Mesenchymal stem cell (in vitro differentiated cells and primary cell): ENCODE measurements around the gene PEF1.

Source experiments
- DNase-seq: peaks from one replicate; pipeline ENCODE4 v3.0.0-alpha.2; 2013
- H2AFZ ChIP-seq: one replicate; pipeline ENCODE4 v1.6.1; 2013; ENCODE audit warnings: low read depth, mild to moderate bottlenecking, control low read depth, inconsistent platforms, low read length, moderate library complexity
- H2AK5ac ChIP-seq: 2 replicates; pipeline ENCODE4 v1.6.1; 2013; ENCODE audit warnings: low read length, moderate library complexity, mild to moderate bottlenecking, inconsistent platforms; ENCODE audit not compliant: severe bottlenecking
- H2BK120ac ChIP-seq: one replicate; pipeline ENCODE4 v1.6.1; 2013; ENCODE audit warnings: low read depth, mild to moderate bottlenecking, inconsistent platforms, low read length, moderate library complexity
- H2BK12ac ChIP-seq, 2 experiments: one replicate each; pipeline ENCODE4 v1.6.1; 2013; ENCODE audit warnings: inconsistent platforms in 2 of 2, low read length in 2 of 2, mild to moderate bottlenecking in 2 of 2, moderate library complexity in 2 of 2, control low read depth in 1 of 2
- H2BK15ac ChIP-seq: one replicate; pipeline ENCODE4 v1.6.1; 2013; ENCODE audit warnings: mild to moderate bottlenecking, low read depth, inconsistent platforms; ENCODE audit not compliant: poor library complexity, severe bottlenecking
- H2BK5ac ChIP-seq: 2 replicates; pipeline ENCODE4 v1.6.1; 2013; ENCODE audit warnings: low read depth, mild to moderate bottlenecking, low read length, control low read depth, inconsistent platforms; ENCODE audit not compliant: poor library complexity, severe bottlenecking
- H3K14ac ChIP-seq, 2 experiments: one replicate each; pipeline ENCODE4 v1.6.1; 2013; ENCODE audit warnings: inconsistent platforms in 2 of 2, low read length in 2 of 2, control low read depth in 1 of 2, mild to moderate bottlenecking in 1 of 2, moderate library complexity in 1 of 2
- H3K18ac ChIP-seq, 2 experiments: one replicate each; pipeline ENCODE4 v1.6.1; 2013; ENCODE audit warnings: inconsistent platforms in 2 of 2, low read length in 2 of 2, control low read depth in 1 of 2, low read depth in 1 of 2, mild to moderate bottlenecking in 1 of 2
- H3K23ac ChIP-seq, 2 experiments: one replicate each; pipeline ENCODE4 v1.6.1; 2013; ENCODE audit warnings: inconsistent platforms in 2 of 2, low read length in 2 of 2, mild to moderate bottlenecking in 2 of 2, moderate library complexity in 2 of 2, control low read depth in 1 of 2
- H3K27ac ChIP-seq: 2 replicates; pipeline ENCODE4 v1.5.1; 2013; ENCODE audit warnings: mild to moderate bottlenecking, moderate library complexity, low read length, control low read depth, inconsistent platforms; ENCODE audit not compliant: poor library complexity, severe bottlenecking
- H3K27me3 ChIP-seq, 2 experiments: 2 replicates each; pipeline versions ENCODE4 v1.6.1 to v1.7.0; 2013; ENCODE audit warnings: low read length in 2 of 2, mild to moderate bottlenecking in 2 of 2, moderate library complexity in 2 of 2, control low read depth in 1 of 2, inconsistent platforms in 1 of 2; ENCODE audit not compliant: control insufficient read depth in 1 of 2, insufficient read depth in 1 of 2
- H3K36me3 ChIP-seq, 2 experiments: 2 replicates each; pipeline versions ENCODE4 v1.6.1 to v1.7.0; 2013; ENCODE audit warnings: low read length in 2 of 2, control low read depth in 1 of 2, inconsistent platforms in 1 of 2, low read depth in 1 of 2, mild to moderate bottlenecking in 1 of 2; ENCODE audit not compliant: insufficient read depth in 2 of 2, control insufficient read depth in 1 of 2
- H3K4ac ChIP-seq, 2 experiments: one replicate each; pipeline ENCODE4 v1.6.1; 2013; ENCODE audit warnings: inconsistent platforms in 2 of 2, low read length in 2 of 2, mild to moderate bottlenecking in 2 of 2, moderate library complexity in 2 of 2, control low read depth in 1 of 2, low read depth in 1 of 2
- H3K4me1 ChIP-seq: 2 replicates; pipeline ENCODE4 v1.6.1; 2013; ENCODE audit warnings: low read depth, low read length, control low read depth; ENCODE audit not compliant: control insufficient read depth, insufficient read depth
- H3K4me2 ChIP-seq: 2 replicates; pipeline ENCODE4 v1.6.1; 2013; ENCODE audit warnings: low read length, mild to moderate bottlenecking, inconsistent platforms; ENCODE audit not compliant: poor library complexity, severe bottlenecking
- H3K4me3 ChIP-seq, 2 experiments: 2 replicates each; pipeline versions ENCODE4 v1.5.1 to v1.7.0; 2013; ENCODE audit warnings: low read length in 2 of 2, mild to moderate bottlenecking in 2 of 2, control low read depth in 1 of 2, low read depth in 1 of 2; ENCODE audit not compliant: insufficient read depth in 1 of 2
- H3K79me1 ChIP-seq: replicated peaks from 2 replicates; pipeline ENCODE4 v1.6.1; 2013; ENCODE audit warnings: mild to moderate bottlenecking, control low read depth, low read length, inconsistent platforms; ENCODE audit not compliant: poor library complexity, severe bottlenecking
- H3K9ac ChIP-seq: 2 replicates; pipeline ENCODE4 v1.7.0; 2013; ENCODE audit warnings: mild to moderate bottlenecking, low read length, moderate library complexity
- H3K9me3 ChIP-seq: 2 replicates; pipeline ENCODE4 v1.7.0; 2013; ENCODE audit warnings: mild to moderate bottlenecking, low read length; ENCODE audit not compliant: control insufficient read depth
- H4K8ac ChIP-seq: one replicate; pipeline ENCODE4 v1.6.1; 2013; ENCODE audit warnings: inconsistent platforms, mild to moderate bottlenecking, low read length, moderate library complexity
- H4K91ac ChIP-seq: one replicate; pipeline ENCODE4 v1.6.1; 2013; ENCODE audit warnings: mild to moderate bottlenecking, low read length, inconsistent platforms
- WGBS: methylation state at CpG from one replicate; pipeline ENCODE4 v1.1.7; 2013; ENCODE audit warnings: mixed read lengths; 5-methylcytosine and 5-hydroxymethylcytosine counted together

Gene PEF1

DNA sequence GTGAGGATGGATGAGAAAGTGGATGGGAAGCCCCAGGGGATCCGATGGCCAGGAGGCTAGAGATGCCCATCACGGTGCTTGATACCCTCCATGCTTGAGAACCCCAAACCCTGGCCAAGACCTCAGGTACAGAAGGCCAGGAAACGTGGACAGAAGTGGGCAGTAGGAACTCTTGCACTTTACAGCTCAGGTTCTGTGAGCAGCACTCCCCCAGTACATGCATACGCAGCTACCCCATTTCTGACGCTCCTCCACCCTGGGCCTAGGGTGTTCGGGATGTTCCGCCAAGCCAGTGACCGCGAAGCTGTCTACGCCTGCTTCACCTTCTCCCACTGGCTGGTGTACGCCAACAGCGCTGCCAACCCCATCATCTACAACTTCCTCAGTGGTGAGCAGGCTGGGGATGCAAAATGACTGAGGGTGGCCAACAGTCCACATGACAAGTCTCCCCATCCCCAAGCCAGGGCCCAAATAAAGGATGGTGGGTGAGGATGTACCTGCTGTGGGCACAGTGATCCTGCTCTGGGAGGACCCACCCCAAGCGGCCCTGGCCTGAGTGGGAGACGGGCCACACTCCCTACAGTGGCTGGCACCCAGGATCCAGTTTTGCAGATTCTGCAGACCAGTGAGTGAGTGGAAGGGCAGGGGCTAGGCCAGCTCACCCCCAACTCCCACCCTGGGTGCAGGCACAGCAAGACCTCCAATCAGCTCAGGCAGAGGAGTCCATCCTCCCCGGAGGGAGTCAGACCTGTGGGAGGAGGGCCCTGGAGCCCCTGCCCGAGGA is 19.8 kb downstream of the PEF1 start:
- Histone ChIP-seq H4K8ac (no peak overlapping the region), H3K27ac (no peak overlapping the region), H3K4ac (no peak overlapping the region), H3K9me3 (no peaks in the 10 kb centered on the region), H2BK15ac (no peak overlapping the region), H2BK120ac (no peak overlapping the region), H3K79me1 (peaks cover 9% of the 10 kb centered on the region), H3K18ac (no peak overlapping the region), H3K4me3 (no peak overlapping the region), H3K23ac (no peak overlapping the region), H3K4me1 (peaks cover 17% of the 10 kb centered on the region), H2BK12ac (no peak overlapping the region), H4K91ac (no peak overlapping the region), H3K27me3 (no peaks in the 10 kb centered on the region), H3K36me3 (peaks cover 21 to 50% of the 10 kb centered on the region in 2 experiments), H3K4me2 (no peak overlapping the region), H2BK5ac (no peak overlapping the region), H3K9ac (no peak overlapping the region), H2AK5ac (no peak overlapping the region), H3K14ac (no peak overlapping the region), H2AFZ (no peak overlapping the region)
- 90% methylated on average over 11 of the region's 16 CpGs for WGBS
- DNase-seq: no peak

GRCh38 chr1:31624309-31624708 is 20.4 kb downstream of the PEF1 start:
- Histone ChIP-seq H3K36me3 (peaks cover 15 to 45% of the 10 kb centered on the region in 2 experiments), H3K23ac (no peak overlapping the region), H2BK5ac (no peak overlapping the region), H3K4ac (no peak overlapping the region), H3K4me2 (no peak overlapping the region), H3K18ac (no peak overlapping the region), H4K8ac (no peak overlapping the region), H3K4me1 (peaks cover 18% of the 10 kb centered on the region), H3K9me3 (no peaks in the 10 kb centered on the region), H3K27me3 (peaks cover 3 to 6% of the 10 kb centered on the region in 2 experiments), H2AFZ (no peak overlapping the region), H2AK5ac (no peak overlapping the region), H3K27ac (no peak overlapping the region), H3K4me3 (no peak overlapping the region), H3K9ac (no peak overlapping the region), H3K14ac (no peak overlapping the region), H2BK12ac (no peak overlapping the region), H2BK15ac (no peak overlapping the region), H4K91ac (no peak overlapping the region), H3K79me1 (peaks cover 8% of the 10 kb centered on the region), H2BK120ac (no peak overlapping the region)
- DNase-seq: no peak
- 83% methylated on average over 5 of the region's 5 CpGs for WGBS

GRCh38 chr1:31623365-31623764 is 21.3 kb downstream of the PEF1 start:
- no peak overlapping the region for H3K4ac ChIP-seq
- H3K27ac ChIP-seq: no peak overlapping the region
- 96% methylated on average over 10 of the region's 12 CpGs for WGBS
- H4K91ac ChIP-seq: no peak overlapping the region
- peaks cover 12 to 15% of the 10 kb centered on the region in 2 experiments for H3K27me3 ChIP-seq
- H2AK5ac ChIP-seq: no peak overlapping the region
- H3K4me2 ChIP-seq: no peak overlapping the region
- H3K36me3 ChIP-seq: peaks cover 5 to 37% of the 10 kb centered on the region in 2 experiments
- H2BK12ac ChIP-seq: no peak overlapping the region
- no peak overlapping the region for H3K9ac ChIP-seq
- H3K4me1 ChIP-seq: peaks cover 20% of the 10 kb centered on the region
- H3K14ac ChIP-seq: no peak overlapping the region
- DNase-seq: no peak
- no peak overlapping the region for H2AFZ ChIP-seq
- no peak overlapping the region for H3K18ac ChIP-seq
- no peak overlapping the region for H3K4me3 ChIP-seq
- no peaks in the 10 kb centered on the region for H3K9me3 ChIP-seq
- H3K79me1 ChIP-seq: peaks cover 7% of the 10 kb centered on the region
- H2BK5ac ChIP-seq: no peak overlapping the region
- no peak overlapping the region for H2BK120ac ChIP-seq
- no peak overlapping the region for H3K23ac ChIP-seq
- no peak overlapping the region for H2BK15ac ChIP-seq
- H4K8ac ChIP-seq: no peak overlapping the region

DNA sequence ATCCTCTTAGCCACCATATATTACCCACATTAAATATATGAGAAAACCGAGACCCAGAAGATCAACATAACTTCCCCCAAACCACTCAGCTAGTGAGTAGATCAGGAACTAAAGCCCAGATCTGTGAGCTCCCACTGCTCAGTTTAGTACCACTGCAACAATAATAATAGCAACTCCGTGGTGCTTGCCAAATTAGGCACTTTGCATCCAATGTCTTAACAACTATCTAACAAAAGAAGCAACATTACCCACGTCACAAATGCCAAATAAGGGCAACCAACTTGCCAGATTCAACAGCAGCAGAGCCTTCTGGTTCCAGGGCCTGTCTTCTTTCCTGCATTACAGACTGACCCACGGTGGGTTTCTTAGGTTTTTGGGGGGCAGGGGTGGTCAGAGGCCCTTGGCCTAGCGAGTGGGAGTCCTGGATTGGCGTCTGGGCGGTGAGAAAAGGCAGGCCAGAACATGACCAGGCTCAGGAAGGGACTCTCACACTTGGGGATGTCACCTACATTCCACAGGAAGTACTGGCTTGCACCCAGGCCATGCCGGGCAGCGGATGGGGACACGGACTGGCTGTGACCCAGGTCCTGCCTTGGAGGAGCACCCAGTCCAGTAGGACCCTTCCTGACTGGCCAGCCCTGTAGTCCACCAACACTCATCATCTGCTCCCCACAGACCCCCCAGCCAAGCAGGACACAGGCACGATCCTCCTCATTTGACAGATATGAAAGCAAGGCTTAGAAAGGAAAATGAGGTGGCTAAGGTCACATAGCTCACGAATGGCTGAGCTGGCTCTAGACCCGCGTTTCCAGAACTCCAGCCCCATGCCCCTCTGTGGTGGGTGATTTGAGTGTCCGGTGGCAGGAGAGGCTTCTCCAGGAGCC is 22.6 kb downstream of the PEF1 start:
- H2BK120ac ChIP-seq: no peak overlapping the region
- 92% methylated on average over 14 of the region's 15 CpGs for WGBS

More for the DNA sequence above, 22.6 kb downstream of the PEF1 start:
- Histone ChIP-seq H3K4me1 (peaks cover 28% of the 10 kb centered on the region), H3K4ac (no peak overlapping the region), H3K18ac (no peak overlapping the region), H3K27me3 (peaks cover 17 to 22% of the 10 kb centered on the region in 2 experiments), H3K23ac (no peak overlapping the region), H2BK15ac (no peak overlapping the region), H2BK12ac (no peak overlapping the region), H2BK5ac (no peak overlapping the region), H2AK5ac (no peak overlapping the region), H3K9me3 (no peaks in the 10 kb centered on the region), H3K4me3 (no peak overlapping the region), H3K27ac (no peak overlapping the region), H3K4me2 (no peak overlapping the region), H3K36me3 (peaks cover 0 to 24% of the 10 kb centered on the region in 2 experiments), H4K8ac (no peak overlapping the region), H3K79me1 (no peaks in the 10 kb centered on the region), H3K14ac (no peak overlapping the region), H3K9ac (no peak overlapping the region), H4K91ac (no peak overlapping the region), H2AFZ (no peak overlapping the region)
- no peak for DNase-seq
